H9 (cell line): Measurements from ENCODE around the gene SLC29A1. TPM values are rescaled to one million over a fixed set of nuclear protein-coding genes. Genes with fewer than 3 reads are reported as not detected.

Experiments
- DNase-seq: peaks from one replicate; pipeline ENCODE4 v3.0.0-alpha.2; 2017
- H2AFZ ChIP-seq: one replicate; pipeline ENCODE4 v1.6.1; 2013; ENCODE audit warnings: mild to moderate bottlenecking, low read length, control low read depth, moderate library complexity
- H2AK5ac ChIP-seq: 2 replicates; pipeline ENCODE4 v1.6.1; 2013; ENCODE audit warnings: low read length, control low read depth, mixed read lengths; ENCODE audit not compliant: insufficient read length
- H2BK120ac ChIP-seq: one replicate; pipeline ENCODE4 v1.6.1; 2013; ENCODE audit warnings: low read depth, mild to moderate bottlenecking, low read length, control low read depth, inconsistent platforms; ENCODE audit not compliant: poor library complexity, severe bottlenecking
- H2BK12ac ChIP-seq: 2 replicates; pipeline ENCODE4 v1.6.1; 2013; ENCODE audit warnings: low read length, control low read depth, mixed read lengths, low read depth; ENCODE audit not compliant: insufficient read length
- H2BK15ac ChIP-seq: 2 replicates; pipeline ENCODE4 v1.6.1; 2013; ENCODE audit warnings: low read depth, low read length, control low read depth
- H2BK20ac ChIP-seq: one replicate; pipeline ENCODE4 v1.6.1; 2013; ENCODE audit warnings: low read depth, mild to moderate bottlenecking, low read length, control low read depth, inconsistent platforms; ENCODE audit not compliant: poor library complexity, severe bottlenecking
- H2BK5ac ChIP-seq: 2 replicates; pipeline ENCODE4 v1.6.1; 2013; ENCODE audit warnings: low read length, control low read depth, mixed read lengths; ENCODE audit not compliant: insufficient read length
- H3K14ac ChIP-seq: 2 replicates; pipeline ENCODE4 v1.6.1; 2013; ENCODE audit warnings: low read length, control low read depth; ENCODE audit not compliant: insufficient read depth
- H3K18ac ChIP-seq: 2 replicates; pipeline ENCODE4 v1.6.1; 2013; ENCODE audit warnings: low read depth, mild to moderate bottlenecking, mixed read lengths, low read length, control low read depth; ENCODE audit not compliant: insufficient read length
- H3K23ac ChIP-seq: 2 replicates; pipeline ENCODE4 v1.6.1; 2013; ENCODE audit warnings: low read length, control low read depth, mixed read lengths, low read depth; ENCODE audit not compliant: insufficient read length
- H3K23me2 ChIP-seq: 2 replicates; pipeline ENCODE4 v1.6.1; 2013; ENCODE audit warnings: low read depth, mild to moderate bottlenecking, mixed read lengths, low read length, control low read depth; ENCODE audit not compliant: insufficient read length, poor library complexity, severe bottlenecking
- H3K27ac ChIP-seq: 2 replicates; pipeline ENCODE4 v1.5.1; 2013; ENCODE audit warnings: low read length, control low read depth, mixed read lengths, low read depth; ENCODE audit not compliant: insufficient read length
- H3K27me3 ChIP-seq: 2 replicates; pipeline ENCODE4 v1.6.1; 2013; ENCODE audit warnings: low read length, control low read depth, inconsistent platforms; ENCODE audit not compliant: insufficient read depth
- H3K4ac ChIP-seq: 2 replicates; pipeline ENCODE4 v1.6.1; 2013; ENCODE audit warnings: low read depth, mild to moderate bottlenecking, control low read depth, inconsistent platforms, low read length, moderate library complexity
- H3K4me1 ChIP-seq: 2 replicates; pipeline ENCODE4 v1.6.1; 2013; ENCODE audit warnings: low read length, control low read depth, inconsistent platforms; ENCODE audit not compliant: insufficient read depth
- H3K4me2 ChIP-seq: 2 replicates; pipeline ENCODE4 v1.6.1; 2013; ENCODE audit warnings: low read length, control low read depth, mixed read lengths; ENCODE audit not compliant: insufficient read length, insufficient read depth
- H3K56ac ChIP-seq: 2 replicates; pipeline ENCODE4 v1.6.1; 2013; ENCODE audit warnings: low read depth, mild to moderate bottlenecking, mixed read lengths, low read length, control low read depth; ENCODE audit not compliant: insufficient read length
- H3K79me1 ChIP-seq: 2 replicates; pipeline ENCODE4 v1.6.1; 2013; ENCODE audit warnings: low read depth, mild to moderate bottlenecking, moderate library complexity, low read length, control low read depth, inconsistent platforms; ENCODE audit not compliant: insufficient read depth, poor library complexity, severe bottlenecking
- H3K79me2 ChIP-seq: 2 replicates; pipeline ENCODE4 v1.6.1; 2013; ENCODE audit warnings: low read length, control low read depth, inconsistent platforms; ENCODE audit not compliant: insufficient read depth
- H3K9ac ChIP-seq: 2 replicates; pipeline ENCODE4 v1.6.1; 2013; ENCODE audit warnings: low read length, control low read depth, mixed read lengths; ENCODE audit not compliant: insufficient read length; ENCODE audit errors: extremely low read depth
- H3K9me3 ChIP-seq: one replicate; pipeline ENCODE4 v1.6.1; 2013; ENCODE audit warnings: low read depth, low read length, inconsistent platforms; ENCODE audit not compliant: control insufficient read depth
- H3T11ph ChIP-seq: one replicate; pipeline ENCODE4 v1.6.1; 2013; ENCODE audit warnings: mild to moderate bottlenecking, low read length, control low read depth, inconsistent platforms
- H4K20me1 ChIP-seq: one replicate; pipeline ENCODE4 v1.6.1; 2013; ENCODE audit not compliant: control insufficient read depth, insufficient read length, insufficient read depth
- H4K5ac ChIP-seq: 2 replicates; pipeline ENCODE4 v1.6.1; 2013; ENCODE audit warnings: low read depth, mild to moderate bottlenecking, mixed read lengths, low read length, control low read depth; ENCODE audit not compliant: insufficient read length
- H4K8ac ChIP-seq: replicated peaks from 2 replicates; pipeline ENCODE4 v1.6.1; 2013; ENCODE audit warnings: low read length, control low read depth, mixed read lengths, low read depth; ENCODE audit not compliant: insufficient read length
- H4K91ac ChIP-seq: 2 replicates; pipeline ENCODE4 v1.6.1; 2013; ENCODE audit warnings: low read depth, mild to moderate bottlenecking, moderate library complexity, mixed read lengths, low read length, control low read depth; ENCODE audit not compliant: insufficient read length
- H3K27ac Mint-ChIP-seq, 3 experiments: 2 replicates in 2 of 3; 3 replicates in 1 of 3; pipeline ENCODE4 v1.8.0; 2020 to 2021; ENCODE audit warnings: mixed read lengths in 3 of 3, mild to moderate bottlenecking in 1 of 3, moderate library complexity in 1 of 3
- H3K27me3 Mint-ChIP-seq: 2 replicates; pipeline ENCODE4 v1.8.0; 2021; ENCODE audit warnings: low read depth, mild to moderate bottlenecking, moderate library complexity, mixed read lengths
- H3K36me3 Mint-ChIP-seq, 3 experiments: 2 replicates in 2 of 3; 3 replicates in 1 of 3; pipeline ENCODE4 v1.8.0; 2020 to 2021; ENCODE audit warnings: low read depth in 3 of 3, mixed read lengths in 3 of 3; ENCODE audit not compliant: insufficient read depth in 1 of 3
- H3K4me1 Mint-ChIP-seq, 2 experiments: 2 replicates each; pipeline ENCODE4 v1.8.0; 2020; ENCODE audit warnings: mixed read lengths in 2 of 2
- H3K4me3 Mint-ChIP-seq, 2 experiments: 2 replicates in 1 of 2; 3 replicates in 1 of 2; pipeline ENCODE4 v1.8.0; 2020 to 2021; ENCODE audit warnings: mild to moderate bottlenecking in 2 of 2, mixed read lengths in 2 of 2, moderate library complexity in 1 of 2
- H3K9me3 Mint-ChIP-seq, 2 experiments: 2 replicates in 1 of 2; 3 replicates in 1 of 2; pipeline ENCODE4 v1.8.0; 2020; ENCODE audit warnings: mild to moderate bottlenecking in 2 of 2, mixed read lengths in 2 of 2, moderate library complexity in 1 of 2
- CTCF ChIP-seq: fragments of 200-600 bp; sonication (generic); conservative IDR thresholded peaks from 3 replicates; pipeline ENCODE4 v1.8.0; 2021; ENCODE audit warnings: antibody characterized with exemption, mild to moderate bottlenecking
- WGBS: extraction: QIAGEN DNeasy Blood & Tissue Kit; methylation state at CpG from one replicate; pipeline ENCODE4 v1.1.7; 2013; ENCODE audit warnings: missing lambda C conversion rate, low lambda C conversion rate, mixed read lengths; ENCODE audit not compliant: insufficient read length; ENCODE audit errors: extremely low coverage; 5-methylcytosine and 5-hydroxymethylcytosine counted together
- total RNA-seq: library from RNA; stranded (reverse); gene quantifications from 2 replicates; pipeline ENCODE4 v1.2.1, GENCODE V29; 2021

Gene SLC29A1
- total RNA-seq, 1 experiment from 2014 or later, result 124 TPM

DNA sequence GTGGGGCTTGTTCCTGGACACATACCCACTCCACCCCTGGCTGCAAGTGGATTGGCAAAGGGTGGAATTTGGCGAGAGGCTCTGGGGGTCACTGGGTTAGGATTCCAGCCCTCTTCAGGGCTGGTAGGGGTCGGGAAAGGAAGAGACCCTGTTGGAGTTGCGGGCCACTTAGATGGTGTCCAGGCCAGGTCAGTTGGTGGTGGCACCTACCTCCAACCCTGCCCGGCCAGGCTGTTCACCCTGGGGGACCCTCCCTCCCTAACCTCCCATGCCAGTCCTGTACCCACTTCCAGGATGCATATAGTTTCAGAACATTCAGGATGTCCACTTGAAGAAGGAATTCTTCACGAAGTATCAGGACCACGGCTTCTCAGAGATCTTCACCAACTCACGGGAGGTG lies 43.7 kb upstream of the SLC29A1 start:
- H4K20me1 ChIP-seq, result no peaks in the 10 kb centered on the region
- H3K23me2 ChIP-seq, result no peaks in the 10 kb centered on the region
- H3K4me2 ChIP-seq, result no peak overlapping the region
- H3K9me3 ChIP-seq, result no peaks in the 10 kb centered on the region
- H3K4me1 ChIP-seq, result peaks cover 4% of the 10 kb centered on the region; the same call in 1 of the 2 replicates
- H3K79me1 ChIP-seq, result no peaks in the 10 kb centered on the region
- no peak overlapping the region for H2AFZ ChIP-seq
- H3K14ac ChIP-seq, result no peak overlapping the region
- no peak overlapping the region for H3K4me3 Mint-ChIP-seq
- peaks cover 16 to 18% of the 10 kb centered on the region in 2 experiments for H3K4me1 Mint-ChIP-seq
- no peaks in the 10 kb centered on the region for H3K9me3 Mint-ChIP-seq
- no peak overlapping the region for H2BK5ac ChIP-seq
- H2BK15ac ChIP-seq, result no peak overlapping the region
- no peak overlapping the region for H4K5ac ChIP-seq
- DNase-seq, result no peak
- WGBS, result no CpG with 5 or more reads among the region's 7 CpGs
- H4K8ac ChIP-seq, result no peak overlapping the region
- H3K56ac ChIP-seq, result no peak overlapping the region
- H2AK5ac ChIP-seq, result no peak overlapping the region
- 0 out of 7 replicates have a peak overlapping the region, but pooled peaks of 2 of the 3 experiments have one; percentile 3 to 4 for H3K27ac Mint-ChIP-seq
- H2BK20ac ChIP-seq, result no peak overlapping the region
- no peak overlapping the region for H3K18ac ChIP-seq
- no peaks in the 10 kb centered on the region for H3K79me2 ChIP-seq
- H3K9ac ChIP-seq, result no peak overlapping the region
- no peak overlapping the region for H3K27ac ChIP-seq
- no peak overlapping the region for H3K23ac ChIP-seq
- H2BK12ac ChIP-seq, result no peak overlapping the region
- H2BK120ac ChIP-seq, result no peak overlapping the region
- no peak overlapping the region for H4K91ac ChIP-seq
- no peaks in the 10 kb centered on the region for H3K27me3 ChIP-seq
- no peak overlapping the region for H3K4ac ChIP-seq
- no peaks in the 10 kb centered on the region; a peak in 1 of 7 replicates for H3K36me3 Mint-ChIP-seq
- no peaks in the 10 kb centered on the region; the same call in 1 of the 2 replicates for H3K27me3 Mint-ChIP-seq
- no peak overlapping the region for H3T11ph ChIP-seq
- TF ChIP-seq CTCF, result no peak
